CD4-positive, alpha-beta T cell treated with Interleukin-6 at 100 ng/mL for 8 hours (primary cell): Measurements from ENCODE around the gene KCNK3.
"Not testable (repeated sequence)": the region's sequence is repeated elsewhere in the genome, so short reads cannot be mapped to it uniquely, and the experiment has no call there.

Experiments
- DNase-seq: peaks from one replicate; pipeline ENCODE4 v3.0.0-alpha.2; 2020; ENCODE audit warnings: mixed read lengths, low spot score

KCNK3 gene

DNA sequence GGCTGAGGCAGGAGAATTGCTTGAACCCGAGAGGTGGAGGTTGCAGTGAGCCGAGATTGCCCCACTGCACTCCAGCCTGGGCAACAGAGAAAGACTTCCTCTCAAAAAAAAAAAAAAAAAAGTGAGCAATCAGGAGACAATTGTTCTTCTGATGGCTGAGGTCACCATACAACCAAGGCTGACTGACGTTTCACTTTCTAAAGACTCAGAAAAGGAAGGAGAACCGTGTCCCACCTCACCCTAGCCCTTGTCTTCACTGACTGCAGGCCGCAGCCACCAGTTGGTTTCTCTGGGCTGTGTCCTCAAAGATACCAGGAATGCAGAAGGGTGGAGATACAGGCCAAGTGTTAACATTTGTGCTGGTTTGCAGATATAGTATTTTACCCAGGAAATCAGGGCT, 63.8 kb downstream of the KCNK3 start:
- no peak for DNase-seq

DNA sequence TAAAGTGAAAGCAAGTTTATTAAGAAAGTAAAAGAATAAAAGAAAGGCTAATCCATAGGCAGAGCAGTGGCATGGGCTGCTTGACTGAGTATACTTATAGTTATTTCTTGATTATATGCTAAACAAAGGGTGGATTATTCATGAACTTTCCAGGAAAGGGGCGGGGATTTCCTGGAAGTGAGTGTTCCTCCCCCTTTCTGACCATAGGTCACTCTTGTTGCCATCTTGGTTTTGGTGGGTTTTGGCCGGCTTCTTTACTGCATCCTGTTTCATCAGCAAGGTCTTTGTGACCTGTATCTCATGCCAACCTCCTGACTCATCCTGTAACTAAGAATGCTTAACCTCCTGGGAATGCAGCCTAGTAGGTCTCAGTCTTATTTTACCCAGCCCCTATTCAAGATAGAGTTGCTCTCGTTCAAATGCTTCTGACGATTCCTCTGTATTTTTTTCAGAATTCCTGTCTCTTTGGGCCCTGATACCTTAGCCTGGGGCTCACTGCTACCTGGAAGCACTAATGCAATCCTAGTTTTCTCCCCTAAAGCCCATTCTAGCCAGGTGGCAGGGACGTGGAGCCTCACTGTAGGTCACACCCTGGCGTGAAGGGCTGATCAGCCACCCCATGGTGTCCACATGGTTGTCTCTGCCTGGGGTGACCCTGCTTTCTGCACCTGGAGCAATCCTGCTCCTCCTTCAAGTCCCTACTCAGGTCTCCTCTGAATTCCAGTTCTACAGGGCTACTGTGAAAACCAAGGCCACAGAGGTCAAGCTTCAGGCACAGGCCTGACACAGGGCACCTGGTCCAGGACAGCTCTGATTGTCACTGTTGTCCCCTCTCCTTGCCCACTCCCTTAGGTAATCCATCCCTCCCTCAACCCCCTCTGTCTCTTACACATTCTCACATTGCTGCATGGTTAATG, 65.6 kb downstream of the KCNK3 start:
- no peak for DNase-seq

DNA sequence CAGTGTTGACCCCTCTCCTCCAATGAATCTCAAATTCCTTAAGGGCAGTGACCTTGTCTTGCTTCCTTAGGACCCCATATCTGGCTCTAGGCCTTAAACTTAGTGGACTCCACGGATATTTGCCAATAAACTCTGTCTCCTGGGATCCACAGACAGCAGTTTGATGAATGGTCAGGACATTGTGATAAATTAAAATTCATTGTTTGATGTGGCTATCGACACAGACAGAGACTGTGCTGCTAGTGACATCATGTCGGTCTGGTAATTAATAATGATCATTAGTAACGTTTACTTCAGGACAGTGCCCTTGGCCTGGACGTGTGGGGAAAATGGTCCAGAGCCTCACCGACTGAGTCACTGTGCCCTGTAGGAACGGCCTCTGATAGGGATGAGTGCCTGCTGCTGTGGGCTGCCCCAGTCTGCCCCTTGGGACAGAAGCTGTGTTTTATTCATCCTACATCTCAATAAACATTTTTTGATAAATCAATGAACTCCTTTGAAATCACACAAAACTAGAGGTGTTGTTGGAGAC, 66.3 kb downstream of the KCNK3 start:
- no peak for DNase-seq

DNA sequence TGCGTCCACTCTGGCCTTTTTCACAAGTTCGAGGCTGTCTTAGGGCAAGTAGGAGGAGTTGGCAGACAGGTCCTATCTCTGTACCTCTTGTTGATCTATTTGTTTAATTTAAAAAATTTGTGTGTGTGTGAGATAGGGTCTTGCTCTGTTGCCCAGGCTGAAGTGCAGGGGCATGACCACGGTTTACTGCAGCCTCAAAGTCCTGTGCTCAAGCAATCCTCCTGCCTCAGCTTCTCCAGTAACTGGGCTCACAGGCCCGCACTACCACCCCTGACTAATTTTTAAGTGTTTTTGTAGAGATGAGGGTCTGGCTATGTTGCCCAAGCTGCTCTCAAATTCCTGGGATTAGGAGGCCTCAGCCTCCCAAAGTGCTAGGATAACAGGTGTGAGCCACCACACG, 67.3 kb downstream of the KCNK3 start:
- DNase-seq: no peak

DNA sequence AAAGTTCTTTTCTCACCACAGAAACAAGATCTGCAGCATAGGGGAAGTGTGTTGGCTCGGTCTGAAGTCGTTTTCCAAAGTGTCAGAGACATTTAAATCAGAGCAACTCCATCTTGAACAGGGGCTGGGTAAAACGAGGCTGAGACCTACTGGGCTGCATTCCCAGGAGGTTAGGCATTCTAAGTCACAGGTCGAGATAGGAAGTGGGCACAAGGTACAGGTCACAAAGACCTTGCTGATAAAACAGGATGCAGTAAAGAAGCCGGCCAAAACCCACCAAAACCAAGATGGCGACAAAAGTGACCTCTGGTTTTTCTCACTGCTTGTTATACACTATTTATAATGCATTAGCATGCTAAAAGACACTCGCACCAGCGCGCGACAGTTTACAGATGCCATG, 68.5 kb downstream of the KCNK3 start:
- DNase-seq: not testable (repeated sequence)

DNA sequence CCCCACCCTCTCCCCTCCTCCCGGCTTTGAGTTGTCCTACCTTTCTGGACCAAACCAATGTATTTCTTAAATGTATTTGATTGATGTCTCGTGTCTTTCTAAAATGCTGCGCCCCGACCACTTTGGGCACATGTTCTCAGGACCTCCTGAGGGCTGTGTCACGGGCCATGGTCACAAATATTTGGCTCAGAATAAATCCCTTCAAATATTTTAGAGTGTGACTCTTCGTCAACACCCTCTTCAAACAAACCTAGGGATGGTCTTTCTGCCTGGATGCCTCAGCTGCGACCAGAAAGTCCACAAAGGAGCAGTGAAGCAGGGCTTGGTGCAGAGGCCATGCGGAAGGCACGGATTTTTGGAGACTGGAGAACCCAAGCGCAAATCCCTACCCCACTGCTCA, 70.5 kb downstream of the KCNK3 start:
- no peak for DNase-seq

DNA sequence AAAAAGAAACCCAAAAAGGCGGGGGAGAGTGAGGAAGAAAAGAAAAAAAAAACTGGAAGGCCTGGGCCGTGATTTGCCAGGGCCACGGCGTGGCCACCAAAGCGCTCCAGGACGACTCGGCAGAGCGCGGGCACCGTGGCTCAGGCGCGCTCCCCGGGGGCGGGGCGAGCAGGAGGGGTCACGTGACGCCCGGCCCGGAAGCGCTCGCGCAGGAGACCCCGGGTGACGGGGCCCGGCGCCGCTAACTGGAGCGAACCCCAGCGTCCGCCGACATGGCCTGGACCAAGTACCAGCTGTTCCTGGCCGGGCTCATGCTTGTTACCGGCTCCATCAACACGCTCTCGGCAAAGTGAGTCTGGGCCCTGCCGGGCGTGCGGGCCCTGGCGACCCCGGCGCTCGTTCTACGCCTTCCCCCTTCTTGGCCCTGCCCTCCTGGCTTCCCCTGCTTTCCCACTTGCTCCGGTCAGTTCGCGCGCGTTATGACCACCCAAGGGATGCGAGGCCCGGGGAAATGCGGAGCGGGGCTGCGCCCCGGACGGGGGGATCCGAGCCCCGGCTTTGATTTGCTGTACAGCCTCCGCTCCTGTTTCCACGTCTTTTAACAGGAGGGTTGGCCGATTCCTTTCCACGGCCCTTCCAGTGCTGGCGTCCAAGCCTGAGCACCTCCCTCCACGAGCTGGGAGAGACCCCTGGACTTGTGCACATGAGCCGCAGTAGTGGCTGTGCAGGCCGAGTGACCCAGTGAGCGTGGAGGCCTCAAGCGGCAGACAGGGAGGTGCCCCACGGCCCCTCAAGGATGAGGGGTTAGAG, 71.8 kb downstream of the KCNK3 start, which contains the start of gene SLC35F6:
SLC35F6 (plus strand) TSS at position 207 of the 810 bp plus-strand sequence; CDS start at position 273, 66 bp downstream.
- peak; percentile 81 for DNase-seq

DNA sequence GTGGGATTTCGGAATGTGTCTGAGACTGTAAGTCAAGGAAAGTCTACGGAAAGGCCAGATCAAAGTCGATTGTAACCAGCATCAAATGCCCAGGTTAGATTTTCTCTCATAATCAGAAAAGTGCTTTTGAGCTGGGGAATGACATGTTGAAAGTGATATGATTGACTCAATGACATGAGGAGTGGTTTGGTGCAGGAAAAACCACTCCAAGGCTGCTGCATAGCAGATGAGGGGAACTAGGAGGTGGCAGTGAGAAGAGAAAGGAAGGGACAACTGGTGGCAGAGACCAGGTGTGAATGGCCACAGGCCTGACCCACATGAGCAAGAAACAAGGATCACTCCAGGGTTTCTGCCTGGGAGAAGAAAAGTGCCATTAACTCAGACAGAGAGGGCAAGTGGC, 72.4 kb downstream of the KCNK3 start:
- DNase-seq: no peak

DNA sequence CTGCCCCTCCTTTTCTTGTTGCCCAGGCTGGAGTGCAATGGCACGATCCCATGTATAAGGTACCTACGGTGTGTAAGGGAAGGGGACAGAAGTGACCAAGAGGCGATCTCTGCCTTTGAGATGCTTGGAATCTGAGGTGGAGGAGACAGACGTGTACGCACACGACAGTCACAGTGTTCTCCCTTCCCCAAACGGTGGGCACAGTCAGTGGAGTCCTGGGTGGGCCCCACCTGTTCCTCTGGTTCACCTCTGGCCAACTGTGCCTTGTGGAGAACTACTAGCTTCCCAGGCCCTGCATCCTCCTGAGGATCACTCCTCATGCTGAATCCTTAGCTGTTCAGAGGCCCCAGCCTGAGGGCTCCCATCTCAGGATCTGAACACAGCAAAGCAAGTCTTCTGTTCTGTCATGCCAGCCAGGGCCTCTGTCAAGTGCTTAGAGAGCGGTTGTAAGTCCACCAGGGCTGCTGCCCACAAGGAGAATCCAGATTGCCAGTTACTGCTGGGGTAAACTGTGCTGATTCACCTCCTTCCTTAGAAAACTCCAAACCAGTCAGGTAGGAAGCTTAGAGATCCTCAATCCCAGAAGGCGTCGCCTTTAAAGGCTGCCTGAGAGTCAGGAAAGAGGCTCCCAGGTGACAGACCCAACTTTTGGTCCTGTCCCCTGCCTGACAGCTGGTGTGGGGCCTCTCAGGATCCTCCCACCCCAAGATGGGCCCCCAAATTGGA, 73.1 kb downstream of the KCNK3 start:
- no peak for DNase-seq

DNA sequence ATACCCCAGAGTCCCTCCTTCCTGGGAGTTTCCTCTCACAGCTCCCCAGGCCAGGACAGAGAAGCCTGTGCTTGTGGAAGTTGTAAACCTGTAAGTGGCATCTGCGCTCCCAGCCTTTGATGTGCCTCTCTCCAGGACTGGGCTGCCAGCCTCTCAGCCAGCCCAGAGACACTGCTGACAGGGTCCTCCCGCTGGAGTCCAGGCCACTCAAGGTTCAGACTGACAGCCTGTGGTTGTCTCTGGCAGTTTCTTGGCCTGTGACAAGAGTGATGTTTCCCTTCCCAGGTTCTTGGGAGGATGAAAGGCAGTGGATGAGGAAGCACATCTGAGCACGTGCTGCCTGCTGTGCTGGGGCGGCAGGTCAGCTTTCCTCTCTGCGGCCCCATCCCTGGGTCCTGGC, 74.6 kb downstream of the KCNK3 start:
- DNase-seq: no peak

DNA sequence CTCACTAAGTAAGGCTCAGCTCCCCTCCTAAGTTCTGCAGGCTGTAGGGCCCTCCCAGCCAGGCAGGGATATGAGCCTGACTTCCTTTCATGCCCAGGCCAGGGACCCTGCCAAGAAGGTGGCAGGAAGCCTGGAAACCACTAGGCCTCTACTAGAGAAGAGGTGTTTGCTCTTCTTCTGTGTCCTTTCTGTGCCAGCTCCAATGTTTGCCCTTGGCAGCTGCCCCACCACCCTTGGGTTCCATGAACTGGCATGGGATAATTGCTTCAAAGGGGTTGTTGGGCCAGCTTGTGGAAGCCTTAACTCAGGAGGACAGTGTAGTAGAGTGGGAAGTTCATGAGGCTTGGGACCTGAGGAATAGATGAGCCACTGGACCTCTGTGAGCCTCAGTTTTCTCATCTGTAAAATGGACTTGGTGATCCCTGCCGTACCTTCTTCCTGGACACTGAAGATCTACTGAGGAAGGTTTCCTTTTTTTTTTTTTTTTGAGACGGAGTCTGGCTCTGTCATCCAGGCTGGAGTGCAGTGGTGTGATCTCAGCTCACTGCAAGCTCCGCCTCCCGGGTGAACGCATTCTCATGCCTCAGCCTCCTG, 75.5 kb downstream of the KCNK3 start:
- DNase-seq: no peak

DNA sequence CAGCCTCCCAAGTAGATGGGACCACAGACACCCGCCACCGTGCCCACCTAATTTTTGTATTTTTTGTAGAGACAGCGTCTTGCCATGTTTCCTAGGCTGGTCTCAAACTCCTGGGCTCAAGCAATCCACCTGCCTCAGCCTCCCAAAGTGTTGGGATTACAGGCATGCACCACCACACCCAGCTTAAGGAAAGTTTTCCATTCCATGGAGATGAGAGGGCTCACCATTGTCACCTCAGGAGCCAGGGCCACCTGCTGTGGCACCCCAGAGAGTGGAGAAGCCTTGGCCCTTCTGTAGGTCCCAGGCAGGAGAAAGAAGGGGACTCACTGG, 76.2 kb downstream of the KCNK3 start:
- DNase-seq: no peak

DNA sequence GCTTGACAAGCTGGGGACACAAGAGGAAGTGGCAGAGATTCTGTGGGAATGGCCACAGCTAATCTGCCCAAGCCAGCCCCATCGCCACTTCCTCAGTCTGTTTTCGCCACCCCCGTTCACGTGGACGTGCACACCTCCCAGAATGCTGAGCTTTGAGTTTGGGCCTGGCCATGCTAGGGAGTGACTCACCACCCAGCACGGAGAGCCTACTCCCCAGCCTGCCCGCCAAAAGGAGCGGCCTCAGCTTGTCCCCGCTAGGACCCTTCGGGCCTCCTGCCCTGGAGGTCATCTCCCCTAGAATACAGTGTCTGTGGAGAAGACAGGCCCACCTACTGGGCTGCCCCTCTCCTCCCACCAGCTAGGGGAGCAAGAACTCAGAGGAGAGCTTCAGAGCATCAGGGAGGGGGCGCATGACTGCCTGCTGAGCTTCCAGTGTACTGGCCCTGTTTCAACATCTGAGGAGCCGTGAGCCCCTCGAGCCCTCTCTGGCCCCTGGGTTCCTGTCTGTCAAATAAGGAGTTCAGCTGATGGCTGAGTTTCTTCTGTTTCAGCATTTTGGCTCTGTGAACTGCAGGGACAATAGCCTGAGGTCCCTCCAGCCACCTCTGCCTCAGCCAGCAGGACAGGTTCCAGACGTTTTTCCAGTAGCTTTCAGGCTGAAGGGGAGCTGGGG, 76.7 kb downstream of the KCNK3 start:
- no peak for DNase-seq

DNA sequence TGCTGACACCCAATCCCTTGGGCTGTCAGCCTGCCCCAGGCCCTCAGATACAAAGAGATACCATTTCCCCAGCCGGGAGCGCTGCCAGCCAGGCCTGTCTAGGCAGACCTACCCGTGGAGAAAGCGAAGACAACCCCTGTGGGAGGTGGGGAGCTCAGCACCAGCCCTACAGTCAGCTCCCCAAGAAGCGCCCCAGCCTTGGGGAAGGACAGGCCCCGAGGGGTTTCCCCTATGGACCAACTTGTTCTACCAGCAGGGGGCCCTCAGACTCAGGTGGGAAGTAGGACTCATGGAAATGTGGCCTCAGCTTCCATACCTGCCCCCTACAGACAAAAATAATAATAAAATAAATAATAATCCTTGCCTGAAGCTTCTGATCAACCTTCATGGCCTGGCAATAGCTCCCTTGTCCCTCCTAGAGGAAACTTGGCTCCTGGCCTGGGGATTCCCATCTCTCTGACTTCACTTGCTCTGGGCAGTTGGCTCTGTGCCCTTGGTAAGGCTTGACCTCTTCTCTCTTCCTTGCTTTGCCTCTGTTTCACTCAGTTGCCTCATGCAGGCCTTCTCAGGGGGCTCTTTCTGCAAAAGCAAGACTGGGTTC, 78.6 kb downstream of the KCNK3 start:
- DNase-seq: no peak

DNA sequence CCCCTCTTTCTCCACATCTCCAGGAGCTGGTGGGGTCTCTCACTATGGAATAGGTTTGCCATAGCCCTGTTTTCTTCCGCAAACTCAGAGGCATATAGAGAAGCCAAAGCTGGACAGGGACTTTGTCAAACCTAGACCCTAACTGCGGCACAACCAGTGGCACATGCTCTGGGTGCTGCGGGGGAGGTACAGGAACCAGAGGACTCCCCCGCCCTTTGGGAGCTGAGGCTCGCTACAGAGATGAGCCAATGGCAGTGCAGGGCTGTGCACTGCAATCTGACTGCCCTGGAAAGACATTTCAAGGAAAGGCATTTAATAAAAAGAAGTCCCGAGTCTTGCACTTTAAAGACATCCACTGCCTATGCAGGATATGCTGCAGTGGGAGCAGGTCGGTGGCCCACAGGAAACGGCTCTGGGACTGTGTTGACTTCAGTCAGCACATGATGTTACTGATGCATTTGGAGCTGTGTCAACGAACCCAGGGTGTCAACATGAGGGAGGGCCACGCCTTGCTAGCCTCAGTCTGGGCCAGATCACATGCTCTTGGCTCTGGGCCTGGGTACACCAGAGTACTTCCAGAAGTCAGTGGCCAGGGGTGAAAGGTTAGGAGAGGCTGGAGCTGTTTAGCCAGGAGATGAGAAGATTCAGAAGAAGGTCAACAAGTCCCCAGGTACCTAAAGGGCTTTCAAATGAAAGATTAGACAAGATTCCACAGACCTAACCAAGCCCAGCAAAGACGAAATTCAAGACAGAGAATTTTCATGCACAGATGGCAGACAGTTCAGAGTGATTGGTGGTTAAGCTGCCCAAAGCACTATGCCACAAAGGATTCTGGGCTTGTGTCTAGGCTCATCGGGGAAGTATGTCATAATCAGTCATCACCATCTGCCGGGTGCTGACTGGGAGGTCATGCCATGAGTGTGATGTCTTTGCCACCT, 79.8 kb downstream of the KCNK3 start:
- peak; percentile 47 for DNase-seq

DNA sequence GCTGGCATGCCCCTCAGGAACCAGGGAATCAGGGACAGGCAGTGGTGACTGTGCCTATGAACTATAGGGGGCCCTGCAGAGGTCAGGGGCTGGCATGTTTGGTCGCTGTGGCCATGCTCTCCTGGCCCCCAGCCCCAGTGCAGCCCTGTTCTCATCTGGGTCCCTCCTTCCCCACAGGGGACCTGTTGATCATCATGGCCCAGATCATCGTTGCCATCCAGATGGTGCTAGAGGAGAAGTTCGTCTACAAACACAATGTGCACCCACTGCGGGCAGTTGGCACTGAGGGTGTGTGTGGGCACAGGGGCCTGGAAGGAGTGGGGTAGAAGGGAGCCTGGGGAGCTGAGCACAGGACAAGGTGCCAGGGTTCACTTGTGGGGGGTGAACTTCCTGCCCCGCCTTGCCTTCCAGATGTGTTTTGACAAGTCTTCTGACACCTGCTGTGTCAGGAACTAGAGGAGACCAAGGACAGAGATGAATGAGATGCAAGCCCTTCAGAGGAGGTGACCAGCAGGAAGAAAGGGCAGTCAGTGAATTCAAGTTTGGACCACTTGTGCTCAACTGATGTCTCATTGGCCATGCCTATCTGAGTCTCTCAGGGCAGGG, 83.8 kb downstream of the KCNK3 start:
- DNase-seq: no peak

DNA sequence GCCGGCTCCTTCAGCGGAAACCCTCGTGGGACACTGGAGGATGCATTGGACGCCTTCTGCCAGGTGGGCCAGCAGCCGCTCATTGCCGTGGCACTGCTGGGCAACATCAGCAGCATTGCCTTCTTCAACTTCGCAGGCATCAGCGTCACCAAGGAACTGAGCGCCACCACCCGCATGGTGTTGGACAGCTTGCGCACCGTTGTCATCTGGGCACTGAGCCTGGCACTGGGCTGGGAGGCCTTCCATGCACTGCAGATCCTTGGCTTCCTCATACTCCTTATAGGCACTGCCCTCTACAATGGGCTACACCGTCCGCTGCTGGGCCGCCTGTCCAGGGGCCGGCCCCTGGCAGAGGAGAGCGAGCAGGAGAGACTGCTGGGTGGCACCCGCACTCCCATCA, 85.6 kb downstream of the KCNK3 start:
- DNase-seq: no peak

DNA sequence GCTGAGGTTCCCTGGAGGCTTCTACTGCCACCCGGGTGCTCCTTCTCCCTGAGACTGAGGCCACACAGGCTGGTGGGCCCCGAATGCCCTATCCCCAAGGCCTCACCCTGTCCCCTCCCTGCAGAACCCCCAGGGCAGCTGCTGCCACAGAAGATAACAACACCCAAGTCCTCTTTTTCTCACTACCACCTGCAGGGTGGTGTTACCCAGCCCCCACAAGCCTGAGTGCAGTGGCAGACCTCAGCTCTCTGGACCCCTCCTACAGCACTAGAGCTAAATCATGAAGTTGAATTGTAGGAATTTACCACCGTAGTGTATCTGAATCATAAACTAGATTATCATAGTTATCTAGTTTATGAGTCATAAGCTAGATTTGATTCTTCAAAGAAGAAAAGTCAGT, 86.0 kb downstream of the KCNK3 start:
- no peak for DNase-seq

DNA sequence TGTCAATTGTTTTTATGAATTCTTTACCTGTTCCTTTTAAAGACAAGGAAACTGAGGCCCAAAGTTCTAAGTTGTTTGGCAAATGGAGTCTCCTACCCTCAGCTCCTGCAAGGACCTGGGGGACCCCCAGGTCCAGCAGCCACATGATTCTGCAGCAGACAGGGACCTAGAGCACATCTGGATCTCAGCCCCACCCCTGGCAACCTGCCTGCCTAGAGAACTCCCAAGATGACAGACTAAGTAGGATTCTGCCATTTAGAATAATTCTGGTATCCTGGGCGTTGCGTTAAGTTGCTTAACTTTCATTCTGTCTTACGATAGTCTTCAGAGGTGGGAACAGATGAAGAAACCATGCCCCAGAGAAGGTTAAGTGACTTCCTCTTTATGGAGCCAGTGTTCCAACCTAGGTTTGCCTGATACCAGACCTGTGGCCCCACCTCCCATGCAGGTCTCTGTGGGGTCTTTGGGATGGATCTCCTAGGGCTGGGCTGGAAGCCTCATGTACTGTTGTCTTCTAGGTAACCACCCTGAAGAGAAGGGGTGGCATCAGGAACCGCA, 87.8 kb downstream of the KCNK3 start:
- DNase-seq: no peak
